GM21717 (cell line): Measurements from ENCODE around the gene C1orf174.

Experiments used
- ATAC-seq: cut with Tn5 transposase; IDR thresholded peaks from one replicate; pipeline ENCODE4 v1.9.1; 2021; ENCODE audit warnings: mild to moderate bottlenecking, moderate library complexity; ENCODE audit not compliant: unreplicated experiment

Gene C1orf174

DNA sequence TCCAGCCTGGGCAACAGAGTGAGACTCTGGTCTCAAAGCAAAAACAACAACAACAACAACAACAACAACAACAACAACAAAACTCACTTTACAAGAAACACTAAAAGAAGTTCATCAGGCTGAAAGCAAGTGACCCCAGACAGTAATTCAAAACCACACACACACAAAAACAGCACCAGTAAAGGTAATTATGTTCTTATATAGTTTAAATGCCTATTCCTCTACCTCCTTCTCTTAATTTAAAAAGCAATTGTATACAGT lies 1.7 kb downstream of the C1orf174 start:
- ATAC-seq = no peak

GRCh38 chr1:3896396-3897000 lies 3.6 kb downstream of the C1orf174 start:
- no peak for ATAC-seq

DNA sequence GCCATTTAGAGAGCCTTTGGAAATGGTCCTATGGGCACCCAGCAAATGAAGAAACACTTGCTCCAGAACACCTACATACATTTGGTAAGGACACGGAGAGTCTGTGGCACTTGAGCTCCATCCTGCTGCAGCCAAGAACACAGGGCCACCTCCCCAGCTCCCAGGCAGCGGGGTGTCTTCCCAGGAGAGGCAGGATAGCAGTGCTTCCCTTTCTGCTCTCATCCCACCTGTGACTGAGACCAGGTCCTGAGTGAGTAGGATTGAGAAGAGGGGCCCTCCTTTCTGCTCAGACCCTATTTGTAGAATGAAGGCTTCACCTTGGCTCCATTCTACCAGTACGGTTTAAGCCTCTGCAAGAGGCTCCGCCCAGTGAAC lies 4.1 kb downstream of the C1orf174 start:
- no peak for ATAC-seq

GRCh38 chr1:3895279-3895950 lies 4.7 kb downstream of the C1orf174 start:
- ATAC-seq = no peak

GRCh38 chr1:3894626-3895278 lies 5.3 kb downstream of the C1orf174 start:
- no peak for ATAC-seq

GRCh38 chr1:3893190-3893589 lies 6.9 kb downstream of the C1orf174 start:
- ATAC-seq = no peak

GRCh38 chr1:3892748-3893147 lies 7.3 kb downstream of the C1orf174 start:
- ATAC-seq = no peak

GRCh38 chr1:3891329-3891865 lies 8.7 kb downstream of the C1orf174 start:
- ATAC-seq = no peak

DNA sequence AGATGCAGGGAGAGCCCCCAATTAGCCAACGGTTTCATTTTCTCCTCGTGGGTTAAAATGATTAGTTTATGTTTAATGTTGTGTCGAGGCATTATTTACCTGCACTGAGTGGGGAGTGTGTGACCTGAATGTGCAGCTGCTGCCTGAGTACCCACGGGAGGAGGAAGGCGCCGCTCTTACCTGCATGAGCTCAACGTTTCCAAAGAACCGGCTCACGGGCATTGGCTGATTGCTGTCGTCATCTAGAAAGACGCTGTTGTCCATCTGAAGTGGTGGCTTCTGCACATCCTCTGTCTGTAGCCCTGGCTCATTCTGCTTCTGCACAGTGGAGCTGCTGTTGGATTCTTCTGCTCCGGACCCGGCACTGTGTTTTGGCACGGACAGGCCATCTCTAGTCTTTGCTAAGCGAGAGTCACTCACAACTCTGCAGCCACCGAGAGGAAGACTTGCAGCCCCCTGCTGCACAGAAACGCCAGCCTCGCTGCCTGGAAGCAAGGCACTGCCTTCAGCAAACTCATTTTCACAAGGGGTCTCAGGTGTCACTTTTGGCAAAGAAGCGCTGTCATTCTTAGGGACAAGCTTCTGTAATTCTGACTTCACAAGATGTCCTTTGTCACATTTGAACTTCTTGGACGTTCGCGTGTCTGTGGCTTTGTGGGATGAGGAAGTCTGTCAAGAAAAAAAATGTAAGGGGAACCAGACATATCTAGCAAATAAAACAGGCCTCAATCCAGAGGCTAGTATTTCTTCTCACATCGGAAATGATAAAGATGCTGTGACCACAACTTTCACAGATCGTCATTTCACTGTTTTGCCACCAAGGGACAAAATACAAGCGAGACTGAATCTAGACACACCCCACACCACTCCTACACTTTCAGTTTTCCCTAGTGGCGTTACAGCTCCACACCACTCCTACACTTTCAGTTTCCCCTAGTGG lies 9.4 kb downstream of the C1orf174 start:
- ATAC-seq = no peak

- ATAC-seq = no peak
These were observed 10.1 kb downstream of the C1orf174 start for GRCh38 chr1:3889936-3890335.

DNA sequence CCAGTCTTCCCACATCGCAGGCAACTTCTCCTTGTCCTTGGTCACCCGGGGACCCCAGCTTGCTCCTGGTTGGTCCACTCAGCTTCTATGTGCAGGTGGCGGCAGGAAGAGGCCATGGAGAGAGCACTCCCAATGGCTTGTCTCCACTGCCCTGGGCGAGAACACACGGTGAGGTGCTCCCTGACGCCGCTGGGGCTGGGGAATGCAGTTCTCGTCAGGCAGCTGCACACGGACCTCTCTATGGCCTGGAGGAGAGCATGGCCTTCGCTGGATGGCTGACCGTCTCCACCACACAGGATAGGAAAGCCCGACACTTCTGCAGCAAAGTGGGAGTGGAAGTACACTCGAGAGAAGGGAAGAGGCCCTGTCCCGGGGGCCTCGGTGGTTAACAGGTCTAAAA lies 11.8 kb downstream of the C1orf174 start:
- ATAC-seq = no peak

- no peak for ATAC-seq
These were observed 13.4 kb downstream of the C1orf174 start for GRCh38 chr1:3886691-3887090.

DNA sequence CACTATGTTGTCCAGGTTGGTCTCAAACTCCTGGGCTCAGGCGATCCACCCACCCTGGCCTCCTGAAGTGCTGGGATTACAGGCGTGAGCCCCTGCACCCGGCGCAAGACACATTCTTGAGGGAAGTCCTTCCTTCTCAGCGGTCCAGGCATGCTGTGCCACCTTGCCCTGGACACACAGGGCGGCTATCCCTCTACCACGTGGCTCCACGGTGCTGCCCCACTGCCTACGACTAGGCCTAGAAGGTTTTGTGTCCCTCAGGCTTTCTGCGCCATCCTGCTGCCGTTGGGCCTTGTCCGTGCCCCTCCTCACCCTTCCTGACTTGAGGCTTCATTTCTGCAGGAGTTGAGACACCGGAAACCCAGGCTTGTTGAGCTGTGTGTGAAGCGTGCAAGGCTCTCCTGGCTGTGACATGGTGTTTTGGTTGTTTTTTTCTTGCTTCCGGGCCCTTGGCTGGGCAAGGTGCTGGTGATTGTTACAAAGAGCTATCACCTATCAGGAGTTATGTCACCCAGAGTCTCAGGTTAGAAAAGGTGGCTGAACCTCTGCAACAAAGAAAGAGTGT lies 13.9 kb downstream of the C1orf174 start:
- ATAC-seq = no peak

GRCh38 chr1:3885611-3886010 lies 14.5 kb downstream of the C1orf174 start:
- ATAC-seq = no peak

GRCh38 chr1:3884966-3885365 lies 15.1 kb downstream of the C1orf174 start:
- no peak for ATAC-seq

GRCh38 chr1:3883194-3883925 lies 16.7 kb downstream of the C1orf174 start:
- ATAC-seq = no peak

- ATAC-seq = no peak
These were observed 18.9 kb downstream of the C1orf174 start for GRCh38 chr1:3881193-3881480.

DNA sequence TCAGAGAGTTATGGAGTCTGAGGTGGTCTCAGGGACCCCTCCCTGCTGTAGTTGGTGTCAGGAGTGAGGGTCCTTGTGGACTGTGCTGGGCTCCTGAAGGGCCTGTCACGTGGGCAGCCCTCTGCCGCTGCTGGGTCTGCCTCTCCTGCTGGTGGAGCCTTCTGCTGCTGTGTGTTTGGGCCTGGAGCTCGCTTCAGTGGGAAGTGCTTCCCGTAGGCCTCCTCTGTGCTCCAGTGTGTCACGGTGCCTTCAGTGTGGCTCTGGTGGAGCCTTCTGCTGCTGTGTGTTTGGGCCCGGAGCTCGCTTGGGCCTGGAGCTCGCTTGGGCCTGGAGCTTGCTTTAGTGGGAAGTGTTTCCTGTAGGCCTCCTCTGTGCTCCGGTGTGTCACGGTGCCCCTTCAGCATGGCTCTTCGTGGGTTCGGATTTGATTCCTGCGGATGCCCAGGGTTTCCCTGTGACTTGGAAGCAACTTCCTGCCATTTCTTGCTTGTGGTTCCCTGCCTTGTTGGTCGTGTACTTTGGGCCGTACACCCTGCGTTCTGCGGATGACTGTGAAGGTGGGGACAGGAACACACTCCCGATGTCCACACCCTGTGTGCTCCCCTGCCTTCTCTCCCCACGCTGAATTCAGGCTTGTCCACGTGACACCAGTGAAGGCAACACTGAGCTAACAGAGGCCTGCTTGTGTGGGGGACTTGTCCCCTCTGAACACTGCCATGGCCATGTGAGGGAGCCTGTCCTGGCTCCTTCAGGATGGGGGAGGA lies 19.5 kb downstream of the C1orf174 start:
- no peak for ATAC-seq

DNA sequence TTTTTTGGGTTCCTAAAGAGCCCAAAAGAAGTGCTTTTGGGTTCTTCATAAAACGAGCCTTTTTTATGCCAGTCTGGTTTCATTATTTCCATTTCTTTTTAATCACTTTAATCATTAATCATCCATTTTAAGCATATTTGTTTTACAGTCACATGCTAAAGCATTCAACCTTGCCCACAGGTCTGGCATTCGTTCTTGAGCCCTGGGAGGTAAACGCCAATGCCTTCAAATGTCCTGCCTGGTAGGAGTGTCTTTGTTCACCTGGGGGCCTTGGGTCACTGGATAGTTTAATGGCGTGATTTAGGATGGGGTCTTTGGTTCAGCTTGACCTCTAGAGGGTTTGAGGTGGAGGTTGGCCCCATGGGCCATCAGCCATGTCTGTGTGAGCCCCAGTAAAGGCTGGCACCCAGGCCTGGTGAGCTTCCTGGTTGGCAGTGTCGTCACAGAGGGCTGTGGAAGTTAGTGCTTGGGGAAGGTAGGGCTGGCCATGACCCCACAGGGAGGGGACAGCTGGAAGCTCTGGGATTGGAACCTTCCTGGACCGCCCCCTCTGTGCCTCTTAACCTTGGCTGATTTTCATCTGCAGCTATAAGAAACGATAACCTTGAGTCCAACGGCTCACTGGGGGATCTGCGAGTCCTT lies 20.2 kb downstream of the C1orf174 start:
- ATAC-seq = no peak
